Measurements from ENCODE around the gene ATF5.
"Not testable (repeated sequence)": the region's sequence is repeated elsewhere in the genome, so short reads cannot be mapped to it uniquely, and the experiment has no call there.

The ATF5 gene

DNA sequence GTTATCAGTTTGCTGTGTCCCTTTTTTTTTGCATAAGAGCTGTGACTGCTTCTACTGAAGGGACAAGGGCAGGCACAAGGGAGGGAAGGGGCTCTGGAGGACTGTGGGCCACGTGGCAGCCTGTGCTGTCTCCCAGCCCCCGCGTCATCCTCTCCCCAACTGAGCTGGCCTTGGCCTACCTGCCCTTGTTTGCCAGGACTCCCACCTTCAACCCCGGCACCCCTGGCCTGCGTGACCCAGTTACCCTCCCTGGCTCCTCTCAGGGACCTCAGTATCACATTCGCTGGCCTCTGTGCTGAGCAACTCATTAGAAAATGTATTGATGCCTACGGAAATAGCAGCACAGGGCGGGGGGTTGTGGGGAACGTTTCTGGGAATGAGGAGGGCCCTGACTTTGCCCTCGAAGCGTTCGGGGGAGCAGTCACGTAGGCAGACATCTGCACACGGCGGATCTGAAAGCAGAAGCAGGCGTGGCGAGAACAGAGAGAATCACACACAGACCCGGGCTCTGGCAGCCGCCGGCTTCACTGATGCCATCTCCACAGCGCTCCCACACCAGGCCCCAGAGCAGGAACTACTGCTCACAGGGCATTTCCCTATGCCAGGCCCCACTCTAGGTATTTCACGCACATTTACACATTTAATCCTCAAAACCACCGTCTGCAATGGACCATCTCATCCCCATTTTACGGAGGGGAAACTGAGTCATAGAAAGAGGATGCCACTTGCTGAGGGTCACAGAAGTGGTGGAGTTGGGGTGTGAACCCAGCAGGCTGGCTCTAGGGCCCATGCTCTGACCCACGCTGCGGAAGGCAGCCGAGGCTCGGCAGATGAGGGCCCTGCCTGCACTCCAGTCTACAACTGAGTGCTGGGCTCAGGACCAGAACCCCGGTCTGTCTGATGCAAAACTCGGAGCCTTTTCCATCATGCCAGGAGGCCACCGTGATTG is 5.7 kb upstream of the ATF5 start:
- no peak for DNase-seq (ENCODE audit: low spot score)

DNA sequence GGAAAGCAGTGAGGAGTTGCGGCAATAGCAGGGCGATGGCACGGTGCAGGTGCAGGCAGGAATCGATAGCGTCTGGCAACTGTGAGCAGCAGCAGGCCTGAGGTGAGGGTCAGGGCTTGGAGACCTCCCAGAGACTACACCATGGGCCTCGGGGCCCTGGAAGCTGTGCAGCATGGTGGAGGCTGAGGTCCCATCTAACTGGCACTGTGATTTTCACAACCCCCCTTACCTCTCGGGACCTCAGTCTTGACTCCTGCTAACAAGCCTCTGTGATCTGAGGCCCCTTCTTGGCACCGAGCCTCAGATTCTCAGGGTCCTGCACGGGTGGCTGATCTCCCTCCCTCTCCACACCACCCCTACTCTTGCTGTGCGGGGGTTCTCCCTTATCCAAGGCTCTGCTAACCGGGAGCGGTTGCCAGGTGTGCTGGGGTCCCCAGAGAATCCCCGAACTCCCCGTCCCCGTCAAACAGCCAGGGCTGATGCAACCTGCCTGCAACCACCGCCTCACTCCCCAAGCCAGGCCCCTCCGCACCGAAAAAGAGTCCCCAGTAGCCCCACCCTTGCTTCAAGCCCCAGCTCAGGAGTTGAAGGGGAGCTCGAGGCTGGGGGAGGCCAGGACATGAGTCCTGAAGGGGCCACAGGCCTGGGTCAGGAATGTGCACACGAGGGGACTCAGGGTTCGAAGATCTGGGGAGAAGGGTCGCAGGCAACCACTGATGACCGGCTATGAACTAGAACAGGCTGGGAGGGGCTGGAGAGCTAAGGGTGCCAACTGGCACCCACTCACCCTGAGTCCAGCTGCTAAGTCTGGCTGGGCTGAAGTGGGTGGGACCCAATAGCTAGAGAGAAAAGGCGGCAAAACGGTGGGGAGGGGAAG is 4.8 kb upstream of the ATF5 start:
- no peak for DNase-seq (ENCODE audit: low spot score)

DNA sequence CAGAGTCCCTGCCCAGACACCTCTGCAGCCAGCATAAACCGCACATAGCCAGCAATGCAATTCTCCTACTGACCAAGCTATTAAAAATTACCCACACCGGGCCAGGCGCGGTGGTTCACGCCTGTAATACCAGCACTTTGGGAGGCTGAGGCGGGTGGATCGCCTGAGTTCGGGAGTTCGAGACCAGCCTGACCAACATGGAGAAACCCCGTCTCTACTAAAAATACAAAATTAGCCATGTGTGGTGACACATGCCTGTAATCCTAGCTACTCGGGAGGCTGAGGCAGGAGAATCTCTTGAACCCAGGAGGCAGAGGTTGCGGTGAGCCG is 4.2 kb upstream of the ATF5 start:
- DNase-seq (ENCODE audit: low spot score) = not testable (repeated sequence)

DNA sequence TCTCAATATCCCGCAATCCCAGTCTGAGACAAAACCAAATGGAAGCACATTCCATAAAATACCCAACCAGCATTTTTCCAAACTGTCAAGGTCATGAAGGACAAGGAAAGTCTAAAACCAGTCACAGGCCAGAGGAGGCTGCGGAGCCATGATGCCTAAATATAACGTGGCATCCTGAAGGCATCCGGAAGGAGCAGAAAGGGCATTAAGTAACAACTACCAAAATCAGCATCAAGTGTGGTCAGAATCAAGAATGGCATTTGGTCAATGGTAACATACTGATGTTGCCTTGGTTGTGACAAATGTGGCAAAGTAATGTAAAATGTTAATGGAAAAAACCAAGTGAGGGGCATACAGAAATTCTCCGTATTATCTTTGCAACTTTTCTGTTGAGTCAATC is 3.5 kb upstream of the ATF5 start:
- no peak for DNase-seq (ENCODE audit: low spot score)

DNA sequence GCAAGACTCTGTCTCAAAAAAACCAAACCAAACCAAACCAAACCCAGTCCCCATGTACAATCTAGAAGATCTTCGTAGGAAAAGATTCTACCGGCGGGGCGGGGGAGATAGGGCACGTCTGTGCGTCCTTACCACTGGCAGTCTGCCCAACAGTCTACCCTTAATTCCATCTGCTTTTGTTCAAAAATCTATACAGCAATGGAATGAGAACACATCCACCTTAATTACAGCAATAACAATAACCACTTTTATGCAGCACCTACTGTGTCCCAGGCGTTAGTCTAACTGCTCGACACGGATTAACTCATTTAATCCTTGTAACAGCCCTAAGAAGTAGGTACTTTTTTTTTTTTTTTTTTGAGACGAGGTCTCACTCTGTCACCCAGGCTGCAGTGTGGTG is 2.5 kb upstream of the ATF5 start:
- no peak for DNase-seq (ENCODE audit: low spot score)

DNA sequence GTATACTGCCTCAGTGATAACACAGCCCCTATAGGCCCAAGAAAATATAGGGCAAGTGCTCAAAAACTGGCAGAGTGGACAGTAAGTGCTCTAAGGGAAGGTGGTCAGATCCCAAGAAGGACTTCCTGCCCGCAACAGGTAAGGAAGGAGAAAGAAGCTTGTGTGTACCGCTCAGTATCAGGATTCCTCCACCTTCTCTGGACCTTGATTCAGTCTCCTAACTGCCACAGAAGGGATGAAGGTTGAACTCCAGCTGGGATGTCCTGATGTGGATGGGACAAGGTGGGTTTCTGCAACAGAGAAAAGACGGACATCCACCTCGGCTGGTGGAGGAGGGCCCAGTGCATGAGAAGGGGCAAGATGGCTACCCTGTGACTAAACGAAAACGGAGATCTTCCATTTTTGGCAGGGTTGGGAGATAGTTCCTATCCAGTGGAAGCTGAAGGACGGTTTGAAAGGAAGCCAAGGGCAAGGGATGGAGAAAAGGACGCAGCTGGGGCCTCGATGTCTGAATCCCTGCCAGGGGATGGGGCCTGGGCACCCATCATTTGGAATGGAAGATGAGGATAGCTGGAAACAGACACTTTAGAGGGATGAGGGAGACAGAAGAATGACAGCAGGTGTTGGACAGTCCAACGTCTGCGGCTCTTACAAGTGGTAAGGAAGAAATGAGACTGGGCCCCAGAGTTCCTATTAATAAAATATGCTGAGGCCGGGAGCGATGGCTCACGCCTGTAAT is 1.3 kb upstream of the ATF5 start:
- no peak for DNase-seq (ENCODE audit: low spot score)

DNA sequence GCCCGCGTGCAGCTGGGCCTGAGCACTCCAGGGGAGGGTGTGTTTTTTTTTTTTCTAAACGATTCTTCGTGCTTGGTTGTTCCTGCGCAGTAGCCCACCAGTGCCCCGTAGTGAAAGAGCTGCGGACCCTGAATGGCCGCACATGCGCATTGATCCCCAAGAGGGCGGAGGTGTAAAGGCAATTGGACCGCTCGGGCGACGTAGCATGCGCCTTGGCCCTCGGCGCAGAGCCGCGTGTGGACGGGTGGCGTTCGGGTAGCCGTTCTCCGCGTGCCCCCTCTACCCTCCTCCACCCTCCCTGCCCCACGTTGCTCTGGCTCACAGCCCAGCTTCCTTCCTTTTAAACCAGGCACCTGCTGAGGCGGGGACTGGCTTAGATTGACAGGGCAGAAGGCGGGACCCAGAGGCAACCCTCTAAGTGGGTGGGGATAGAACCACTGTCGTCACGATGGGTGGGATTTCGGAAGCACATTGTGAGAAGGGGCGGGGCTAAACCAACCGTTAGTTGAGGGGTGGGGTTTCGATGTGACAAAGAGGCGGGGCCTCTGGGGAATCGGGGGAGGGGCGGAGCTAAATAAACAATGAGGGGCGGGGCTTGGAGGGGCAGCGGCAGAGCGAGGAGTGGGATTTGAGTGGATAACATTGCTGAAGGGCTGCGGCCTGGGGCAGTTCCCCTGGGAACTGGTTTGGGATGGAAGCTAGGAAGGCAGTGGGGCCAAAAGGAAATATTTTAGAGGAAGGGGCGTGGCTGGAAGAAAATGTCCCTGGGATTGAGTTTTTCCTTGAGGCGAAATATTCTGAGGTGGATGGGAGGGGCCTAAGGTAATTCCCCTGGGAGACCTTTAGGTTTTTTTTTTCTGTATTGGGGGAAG is 842 bp downstream of the ATF5 start:
- DNase-seq (ENCODE audit: low spot score) = peak; percentile 95

DNA sequence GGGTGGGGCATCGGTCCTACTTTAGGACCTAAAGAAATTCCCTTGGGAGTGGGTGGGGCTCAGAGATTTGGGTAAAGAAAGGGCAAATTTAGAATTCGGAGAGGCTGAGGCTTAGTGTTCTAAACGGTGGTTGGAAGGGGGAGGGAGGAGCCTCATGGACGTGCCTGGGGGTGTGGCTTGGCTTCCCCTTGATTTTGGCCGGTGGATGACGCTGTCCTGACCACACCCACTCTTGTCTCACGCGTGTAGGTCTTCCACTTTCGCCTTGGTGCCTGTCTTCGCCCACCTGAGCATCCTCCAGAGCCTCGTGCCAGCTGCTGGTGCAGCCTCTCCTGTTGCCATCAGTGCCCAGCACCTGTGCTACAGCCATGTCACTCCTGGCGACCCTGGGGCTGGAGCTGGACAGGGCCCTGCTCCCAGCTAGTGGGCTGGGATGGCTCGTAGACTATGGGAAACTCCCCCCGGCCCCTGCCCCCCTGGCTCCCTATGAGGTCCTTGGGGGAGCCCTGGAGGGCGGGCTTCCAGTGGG is 1.5 kb downstream of the ATF5 start:
- DNase-seq (ENCODE audit: low spot score) = peak; percentile 38

DNA sequence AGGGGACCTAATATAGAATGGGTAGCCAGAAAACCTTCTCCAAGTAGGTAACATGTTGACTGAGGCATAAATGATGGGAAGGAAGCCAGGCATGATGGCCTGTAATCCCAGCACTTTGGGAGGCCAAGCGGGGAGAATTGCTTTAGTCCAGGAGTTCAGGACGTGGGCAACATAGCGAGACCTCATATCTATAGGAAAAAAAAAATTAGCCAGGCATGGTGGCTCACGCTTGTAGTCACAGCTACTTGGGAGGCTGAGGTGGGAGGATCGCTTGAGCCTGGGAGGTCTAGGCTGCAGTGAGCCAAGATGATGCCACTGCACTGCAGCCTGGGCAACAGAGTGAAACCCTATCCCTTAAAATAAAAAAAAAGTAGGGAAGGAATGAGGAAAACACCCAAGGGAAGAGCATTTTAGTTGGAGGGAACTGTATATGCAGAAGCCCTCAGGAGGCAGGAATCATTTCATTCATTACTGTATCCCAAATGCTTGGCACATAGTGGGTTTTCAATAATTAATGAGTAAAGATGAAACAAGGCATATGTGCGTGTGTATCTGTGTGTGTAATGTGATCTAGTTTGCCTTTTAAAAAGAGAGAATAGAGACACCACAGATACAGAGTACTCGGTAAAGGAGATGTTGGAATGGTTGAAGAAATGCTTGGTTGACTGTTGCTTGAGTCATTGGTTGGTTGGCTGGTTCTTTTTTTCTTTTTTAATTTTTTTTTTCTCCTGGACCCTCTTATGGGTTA is 2.5 kb downstream of the ATF5 start:
- no peak for DNase-seq (ENCODE audit: low spot score)

DNA sequence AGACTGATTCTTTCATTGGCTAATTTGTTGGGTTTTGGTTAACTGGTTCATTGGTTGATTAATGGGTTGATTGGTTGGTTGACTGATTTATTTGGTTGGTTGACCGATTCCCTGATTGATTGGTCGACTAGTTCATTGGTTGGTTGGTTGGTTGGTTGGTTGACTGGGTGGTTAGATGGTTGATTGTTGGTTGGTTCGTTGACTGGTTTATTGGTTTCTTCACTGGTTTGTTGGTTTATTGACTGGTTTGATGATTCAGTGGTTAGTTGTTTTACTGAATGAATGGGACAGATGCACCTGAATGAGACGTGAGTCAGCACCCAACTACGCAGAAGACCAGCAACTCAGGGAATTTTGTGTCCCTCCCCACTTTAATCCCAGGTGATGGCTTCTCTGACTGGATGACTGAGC is 3.0 kb downstream of the ATF5 start:
- no peak for DNase-seq (ENCODE audit: low spot score)

DNA sequence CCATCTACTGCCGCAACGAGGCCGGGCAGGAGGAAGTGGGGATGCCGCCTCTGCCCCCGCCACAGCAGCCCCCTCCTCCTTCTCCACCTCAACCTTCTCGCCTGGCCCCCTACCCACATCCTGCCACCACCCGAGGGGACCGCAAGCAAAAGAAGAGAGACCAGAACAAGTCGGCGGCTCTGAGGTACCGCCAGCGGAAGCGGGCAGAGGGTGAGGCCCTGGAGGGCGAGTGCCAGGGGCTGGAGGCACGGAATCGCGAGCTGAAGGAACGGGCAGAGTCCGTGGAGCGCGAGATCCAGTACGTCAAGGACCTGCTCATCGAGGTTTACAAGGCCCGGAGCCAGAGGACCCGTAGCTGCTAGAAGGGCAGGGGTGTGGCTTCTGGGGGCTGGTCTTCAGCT is 3.7 kb downstream of the ATF5 start:
- DNase-seq (ENCODE audit: low spot score) = no peak

DNA sequence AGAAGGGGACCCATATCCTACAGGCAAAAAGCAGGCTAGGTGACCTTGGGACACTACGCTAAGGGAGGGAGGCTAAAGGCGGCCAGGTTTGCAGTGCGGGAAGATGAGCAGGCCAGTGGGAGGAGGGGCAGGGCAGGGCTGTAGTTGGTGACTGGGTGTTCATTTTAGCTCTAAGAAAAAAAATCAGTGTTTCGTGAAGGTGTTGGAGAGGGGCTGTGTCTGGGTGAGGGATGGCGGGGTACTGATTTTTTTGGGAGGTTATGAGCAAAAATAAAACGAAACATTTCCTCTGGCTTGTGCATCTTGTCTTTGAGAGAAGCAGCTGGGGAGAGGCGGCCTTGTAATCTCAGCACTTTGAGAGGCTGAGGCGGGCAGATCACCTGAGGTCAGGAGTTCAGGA is 4.6 kb downstream of the ATF5 start:
- no peak for DNase-seq (ENCODE audit: low spot score)

DNA sequence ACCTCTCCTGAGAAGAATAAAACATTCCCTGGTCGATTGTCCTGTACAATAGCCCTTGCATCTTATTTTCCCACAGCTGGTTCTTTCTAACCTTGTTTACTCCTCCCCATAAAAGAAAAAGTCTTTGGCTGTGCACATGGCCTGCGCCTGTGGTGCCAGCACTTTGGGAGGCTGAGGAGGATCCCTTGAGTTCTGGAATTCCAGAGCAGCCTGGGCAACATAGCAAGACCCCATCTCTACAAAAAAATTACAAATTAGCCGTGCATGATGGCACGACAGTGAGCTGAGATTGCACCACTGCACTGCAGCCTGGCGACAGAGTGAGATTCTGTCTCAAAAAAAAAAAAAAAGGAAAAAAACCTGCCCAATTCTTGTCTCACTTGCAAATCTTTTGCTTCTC is 7.5 kb downstream of the ATF5 start:
- DNase-seq (ENCODE audit: low spot score) = no peak

DNA sequence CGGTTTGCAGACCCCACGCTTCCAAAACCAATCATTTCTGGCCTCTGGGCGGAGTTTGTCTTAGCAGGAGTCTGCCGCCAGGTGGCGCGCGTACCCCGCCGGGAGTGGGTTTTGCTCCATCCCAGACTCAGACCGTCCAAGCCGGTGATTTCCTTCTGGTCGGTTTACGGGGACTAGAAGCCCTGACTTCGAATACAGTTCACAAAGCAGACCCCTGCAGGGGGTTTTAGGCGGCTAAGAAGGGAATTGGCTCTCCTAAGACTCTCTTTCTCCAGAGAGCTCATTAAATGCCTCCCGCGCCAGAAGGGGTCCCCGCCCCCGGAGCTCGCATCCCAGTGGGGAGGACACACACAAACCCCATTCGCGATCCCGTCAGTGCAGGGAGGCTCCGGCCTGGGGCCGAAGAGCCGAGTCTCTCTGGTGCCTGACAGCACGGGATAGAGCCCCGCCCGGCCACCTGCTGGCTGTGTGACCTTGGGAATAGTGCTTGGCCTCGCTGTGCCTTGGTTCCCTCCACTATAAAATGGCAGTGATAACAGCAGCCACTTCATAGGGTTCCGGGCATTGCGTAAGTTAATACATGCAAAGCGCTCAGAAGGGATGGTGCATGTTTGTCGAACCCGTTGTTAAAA is 8.9 kb downstream of the ATF5 start:
- DNase-seq (ENCODE audit: low spot score) = peak; percentile 79

DNA sequence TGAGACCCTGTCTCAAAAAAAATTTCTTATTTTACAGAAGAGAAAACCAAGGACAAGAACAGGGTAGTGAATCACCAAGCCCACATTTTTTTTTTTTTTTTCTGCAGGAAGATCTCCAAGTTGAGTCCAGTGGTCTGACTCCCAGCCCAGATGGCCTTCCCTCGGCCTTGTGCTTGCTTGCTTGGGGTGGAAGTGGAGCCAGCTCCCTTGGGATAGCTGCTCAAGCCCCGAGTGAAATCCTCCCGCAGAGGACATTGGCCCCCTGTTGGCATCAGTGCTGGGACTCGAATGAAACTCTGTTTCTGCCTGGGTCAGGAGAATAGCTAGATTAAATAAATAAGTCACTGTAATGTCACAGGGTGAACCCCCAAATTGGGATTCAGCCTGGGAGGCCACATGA is 9.7 kb downstream of the ATF5 start:
- no peak for DNase-seq (ENCODE audit: low spot score)

DNA sequence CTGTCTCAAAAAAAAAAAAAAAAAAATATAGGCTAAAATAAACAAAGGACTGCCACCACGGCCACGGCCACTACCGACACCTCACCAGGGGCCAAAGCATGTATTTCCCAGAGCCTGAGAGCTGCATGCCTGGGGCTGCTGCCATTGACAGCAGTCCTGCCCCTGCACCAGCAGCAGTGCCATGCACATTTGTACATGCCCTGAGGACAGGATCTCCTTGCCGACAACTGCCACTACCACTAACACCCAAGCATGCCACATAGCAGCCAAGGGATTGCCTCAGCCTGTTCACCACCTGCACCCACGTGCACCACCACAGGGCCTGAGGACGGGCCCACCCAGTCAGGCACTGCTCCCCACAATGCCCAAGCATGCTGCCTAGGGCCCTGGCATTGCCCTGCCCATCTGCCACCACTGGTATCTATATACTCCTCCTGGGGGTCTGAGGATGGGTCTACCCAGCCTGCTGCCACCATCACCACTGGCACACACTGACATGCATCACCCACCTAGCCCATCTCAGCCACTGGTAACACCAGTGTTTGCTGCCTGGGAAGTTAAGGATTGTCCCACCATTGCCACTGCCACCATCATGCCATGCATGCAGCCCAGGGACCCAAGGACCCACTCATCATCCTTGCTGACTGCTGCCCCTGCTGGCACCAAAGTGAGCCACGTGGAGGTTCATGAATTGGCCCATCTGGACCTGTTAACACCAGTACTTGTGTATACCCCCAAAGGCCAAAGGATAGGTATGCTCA is 10.9 kb downstream of the ATF5 start:
- DNase-seq (ENCODE audit: low spot score) = no peak

DNA sequence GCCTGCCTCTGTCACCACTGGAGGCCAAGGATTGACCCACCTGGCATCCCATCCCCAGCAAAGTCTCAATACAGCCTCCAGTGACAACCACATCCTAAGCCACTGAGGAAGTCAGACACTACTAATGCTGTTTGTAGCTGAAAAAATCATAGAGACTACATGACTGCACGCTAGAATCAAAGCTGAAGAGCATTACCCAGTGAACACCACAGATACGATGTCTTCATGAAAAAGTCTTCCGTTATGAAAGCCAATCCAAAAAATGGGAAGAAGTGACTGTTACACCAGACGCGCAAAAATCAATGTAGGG is 11.4 kb downstream of the ATF5 start:
- DNase-seq (ENCODE audit: low spot score) = no peak

DNA sequence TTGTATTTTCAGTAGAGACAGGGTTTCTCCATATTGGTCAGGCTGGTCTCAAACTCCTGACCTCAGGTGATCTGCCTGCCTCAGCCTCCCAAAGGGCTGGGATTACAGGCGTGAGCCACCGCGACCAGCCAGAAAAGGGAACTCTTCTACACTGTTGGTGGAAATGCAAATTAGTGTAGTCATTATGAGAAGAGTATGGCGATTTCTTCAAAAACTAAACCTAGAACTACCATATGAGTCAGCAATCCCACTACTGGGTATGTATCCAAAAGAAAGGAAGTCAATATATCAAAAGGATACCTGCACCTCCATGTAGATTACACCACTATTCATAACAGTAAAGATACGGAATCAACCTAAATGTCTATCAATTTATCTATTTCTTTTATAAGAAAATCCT is 15.6 kb downstream of the ATF5 start:
- not testable (repeated sequence) for DNase-seq (ENCODE audit: low spot score)

DNA sequence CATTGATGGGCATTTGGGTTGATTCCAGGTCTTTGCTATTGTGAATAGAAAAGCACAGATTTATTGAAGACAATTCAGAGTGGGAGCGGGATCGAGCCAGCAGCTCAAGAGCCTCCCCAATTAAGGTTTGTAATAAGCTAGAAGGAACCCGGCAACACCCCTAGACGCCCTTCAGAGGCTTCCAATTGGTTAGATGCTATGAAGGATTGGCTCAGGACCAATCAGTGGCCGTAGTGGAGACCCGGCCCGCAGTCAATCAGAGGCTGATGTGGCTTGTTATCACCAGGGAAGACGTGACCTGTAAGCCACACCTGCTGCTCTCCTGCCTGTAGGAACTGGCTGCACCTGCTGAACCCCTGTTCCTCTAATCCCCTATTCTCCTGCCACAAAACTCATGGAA is 17.4 kb downstream of the ATF5 start:
- no peak for DNase-seq (ENCODE audit: low spot score)
